K562 (cell line): Measurements from ENCODE around the gene IRAK4. TPM values are rescaled to one million over a fixed set of nuclear protein-coding genes. Genes with fewer than 3 reads are reported as not detected.
A peak's percentile ranks its signal among the peaks of the same experiment; 100 is the strongest.

Experiments used
- ATAC-seq: fragments of 200-7000 bp; cut with Tn5 transposase; 3 replicates; pipeline ENCODE4 v1.9.1; 2020; ENCODE audit warnings: moderate library complexity
- BruUV-seq: library from RNA; stranded (reverse); fragments of 400-500 nt; replicated peaks from 2 replicates; lab custom pipeline; 2021; lab: Mats Ljungman, UMichigan
- CTCF ChIA-PET: fragments of 300-600 bp; formaldehyde crosslinking; extraction: SDS; loops from one replicate; lab custom pipeline; 2021; ENCODE audit warnings: low intra/inter-chr PET ratio; lab: Yijun Ruan, JAX
- POLR2A ChIA-PET: fragments of 300-600, 350-650 bp; sonication (Branson Sonifier 250); formaldehyde crosslinking; extraction: SDS; loops from one replicate; lab custom pipeline; 2021; ENCODE audit warnings: antibody characterized with exemption, inconsistent platforms; lab: Yijun Ruan, JAX
- DNase-seq, 4 experiments: peaks; one replicate each; pipeline versions ENCODE4 v3.0.0 to v3.0.0-alpha.2; 2011 to 2018; ENCODE audit warnings: low spot score in 3 of 4, mixed read lengths in 3 of 4; ENCODE audit errors: extremely low read depth in 1 of 4
- FAIRE-seq: peaks from 2 replicates; lab custom pipeline; 2011; peaks lifted over from hg19 to GRCh38; lab: Jason Lieb, UNC
- H2AFZ ChIP-seq: 2 replicates; pipeline ENCODE4 v1.6.0; 2011; ENCODE audit warnings: low read depth, low read length, control low read depth, inconsistent platforms
- H3K27ac ChIP-seq: fragments of 200-600 bp; 3 replicates; pipeline ENCODE4 v1.8.0; 2011; ENCODE audit warnings: low read depth, mild to moderate bottlenecking, control low read depth, inconsistent platforms, low read length, moderate library complexity, mixed read lengths; ENCODE audit errors: extremely low read depth
- H3K27me3 ChIP-seq, 2 experiments: fragments of 300-600 bp in 1 of 2; 2 replicates in 1 of 2; 3 replicates in 1 of 2; pipeline versions ENCODE4 v1.6.0 to v1.8.0; 2011; ENCODE audit warnings: inconsistent platforms in 2 of 2, low read length in 2 of 2, mild to moderate bottlenecking in 1 of 2, mixed read lengths in 1 of 2, moderate library complexity in 1 of 2; ENCODE audit not compliant: control insufficient read depth in 2 of 2, insufficient read depth in 2 of 2
- H3K36me3 ChIP-seq: fragments of 300-600 bp; 3 replicates; pipeline ENCODE4 v1.8.0; 2011; ENCODE audit warnings: mild to moderate bottlenecking, low read length, inconsistent platforms; ENCODE audit not compliant: control insufficient read depth, insufficient read depth
- H3K4me1 ChIP-seq, 2 experiments: fragments of 200-600 bp in 1 of 2; replicated peaks in 1 of 2; 2 replicates in 1 of 2; 3 replicates in 1 of 2; pipeline versions ENCODE4 v1.5.1 to v1.8.0; 2011; ENCODE audit warnings: inconsistent platforms in 2 of 2, low read length in 2 of 2, mild to moderate bottlenecking in 1 of 2, mixed read lengths in 1 of 2, moderate library complexity in 1 of 2; ENCODE audit not compliant: control insufficient read depth in 2 of 2, insufficient read depth in 2 of 2
- H3K4me2 ChIP-seq: 2 replicates; pipeline ENCODE4 v1.6.1; 2011; ENCODE audit warnings: low read length, control low read depth, inconsistent platforms, mixed read lengths; ENCODE audit not compliant: insufficient read depth
- H3K4me3 ChIP-seq: fragments of 200-600 bp; sonication (generic), shearing (Covaris generic); 2 replicates; pipeline ENCODE4 v1.5.1; 2016; ENCODE audit warnings: control low read depth, inconsistent platforms
- H3K79me2 ChIP-seq: fragments of 200-600 bp; 3 replicates; pipeline ENCODE4 v1.8.0; 2011; ENCODE audit warnings: low read length, inconsistent platforms; ENCODE audit not compliant: control insufficient read depth, insufficient read depth
- H3K9ac ChIP-seq, 2 experiments: 2 replicates each; pipeline versions ENCODE4 v1.6.0 to v1.6.1; 2011; ENCODE audit warnings: low read depth in 2 of 2, low read length in 2 of 2, control low read depth in 1 of 2, inconsistent platforms in 1 of 2, mild to moderate bottlenecking in 1 of 2, mixed read lengths in 1 of 2; ENCODE audit not compliant: insufficient read depth in 1 of 2
- H3K9me1 ChIP-seq: one replicate; pipeline ENCODE4 v1.6.0; 2011; ENCODE audit warnings: inconsistent platforms, mild to moderate bottlenecking, low read length, moderate library complexity; ENCODE audit not compliant: control insufficient read depth, insufficient read depth
- H3K9me3 ChIP-seq: replicated peaks from 2 replicates; pipeline ENCODE4 v1.5.1; 2011; ENCODE audit warnings: low read depth, low read length, inconsistent platforms; ENCODE audit not compliant: control insufficient read depth, insufficient read depth
- H4K20me1 ChIP-seq: replicated peaks from 2 replicates; pipeline ENCODE4 v1.6.1; 2011; ENCODE audit warnings: low read length, inconsistent platforms, mixed read lengths; ENCODE audit not compliant: control insufficient read depth, insufficient read depth
- EHMT2 ChIP-seq: fragments of 450-650 bp; IDR thresholded peaks from 2 replicates; pipeline ENCODE4 v1.6.1; 2018; ENCODE audit warnings: antibody characterized with exemption
- FOXK1 ChIP-seq: sonication (generic); formaldehyde crosslinking; IDR thresholded peaks from 2 replicates; pipeline ENCODE4 v1.8.0; 2022; ENCODE audit warnings: missing genetic modification reagents, mild to moderate bottlenecking, borderline replicate concordance
- ZBTB40 ChIP-seq, 2 experiments: fragments of 450-650 bp in 1 of 2; sonication (generic) in 1 of 2; formaldehyde crosslinking in 1 of 2; IDR thresholded peaks; 2 replicates each; pipeline versions ENCODE4 v1.7.1 to v1.9.0; 2016 to 2022; ENCODE audit warnings: inconsistent platforms in 1 of 2, mild to moderate bottlenecking in 1 of 2, missing genetic modification reagents in 1 of 2
- in situ Hi-C: fragments of 300-500 bp; cut with MboI; formaldehyde crosslinking; loops from 4 replicates; pipeline ENCODE4 v1.15.0; 2018; ENCODE audit warnings: inconsistent platforms, mixed read lengths
- intact Hi-C: fragments of 100-400 bp; cut with micrococcal nuclease; formaldehyde crosslinking; loops from 2 replicates; pipeline ENCODE4 v1.14.2; 2022
- polyA plus RNA-seq, 8 experiments: library from polyadenylated mRNA; depleted of rRNA in 4 of 8; stranded (reverse) in 5 of 8; unstranded in 3 of 8; fragments of >200 nt; fragmentation: Nextera tagmentation in 2 of 8; fragmentation: Illumina TruSeq in 1 of 8; extraction: Ambion mirVana in 2 of 8; extraction: Trizol in 1 of 8; gene quantifications; 2 replicates each; pipeline versions ENCODE4 v1.2.1 to v1.2.3, GENCODE V29; 2011 to 2014; ENCODE audit warnings: inconsistent platforms in 1 of 8, missing spikeins in 1 of 8
- total RNA-seq, 7 experiments: library from RNA; depleted of rRNA in 6 of 7; stranded (reverse); fragments of >200 nt in 6 of 7; fragmentation: Illumina TruSeq in 2 of 7; extraction: Trizol in 2 of 7; gene quantifications; 2 replicates each; pipeline versions ENCODE4 v1.2.1 to v1.2.3, GENCODE V29; 2011 to 2021; ENCODE audit warnings: low replicate concordance in 1 of 7

IRAK4 gene
- total and polyA plus RNA-seq, 9 of the 15 experiments (the other 6 are each of a cell fraction or from before 2014, with no cell fraction given): 10.8 to 34.5 (median 16.0) TPM

- FAIRE-seq (no peak), DNase-seq (peak in 2 of 4 experiments; percentile 11 to 17), ATAC-seq (no peak)
- Histone ChIP-seq H3K9me1 (no peaks in the 10 kb centered on the region), H3K9me3 (no peaks in the 10 kb centered on the region), H3K79me2 (peaks cover 54% of the 10 kb centered on the region), H3K4me3 (no peak overlapping the region), H3K9ac (no peak overlapping the region), H4K20me1 (no peaks in the 10 kb centered on the region), H3K36me3 (no peaks in the 10 kb centered on the region; the same call in 2 of the 3 replicates), H3K27ac (no peak overlapping the region), H3K4me2 (no peak overlapping the region), H2AFZ (no peak overlapping the region)
- BruUV-seq: no TSS peak
- intact Hi-C loops (no loop called here), in situ Hi-C loops (no loop called here)
- TF ChIP-seq FOXK1 (CRISPR knock-in tag) (no peak), ZBTB40 (IDR thresholded peaks at IDR 0.05) (peak; percentile 96), ZBTB40 (CRISPR knock-in tag; IDR thresholded peaks at IDR 0.05) (peak; percentile 89), EHMT2 (no peak)
- TF ChIP-seq, all 486 proteins: peak for 1
- ChIA-PET CTCF (no interaction called here), POLR2A (interaction anchor here (0.6 kb wide), 1 partner anchor 1378 kb away, joined by 3 read pairs; no protein-coding TSS in a partner anchor)
- no peaks in the 10 kb centered on the region for H3K27me3 ChIP-seq
- peaks cover 4 to 12% of the 10 kb centered on the region in 2 experiments; a peak in 3 of 5 replicates for H3K4me1 ChIP-seq
Observed at GRCh38 chr12:43761500-43761899, 2.7 kb downstream of the IRAK4 start.
